GM19438 (cell line): ENCODE results near the gene HINFP.

Experiments used
- ATAC-seq: cut with Tn5 transposase; IDR thresholded peaks from one replicate; pipeline ENCODE4 v1.9.1; 2021; ENCODE audit warnings: low read depth; ENCODE audit not compliant: unreplicated experiment

The HINFP gene, protein sequence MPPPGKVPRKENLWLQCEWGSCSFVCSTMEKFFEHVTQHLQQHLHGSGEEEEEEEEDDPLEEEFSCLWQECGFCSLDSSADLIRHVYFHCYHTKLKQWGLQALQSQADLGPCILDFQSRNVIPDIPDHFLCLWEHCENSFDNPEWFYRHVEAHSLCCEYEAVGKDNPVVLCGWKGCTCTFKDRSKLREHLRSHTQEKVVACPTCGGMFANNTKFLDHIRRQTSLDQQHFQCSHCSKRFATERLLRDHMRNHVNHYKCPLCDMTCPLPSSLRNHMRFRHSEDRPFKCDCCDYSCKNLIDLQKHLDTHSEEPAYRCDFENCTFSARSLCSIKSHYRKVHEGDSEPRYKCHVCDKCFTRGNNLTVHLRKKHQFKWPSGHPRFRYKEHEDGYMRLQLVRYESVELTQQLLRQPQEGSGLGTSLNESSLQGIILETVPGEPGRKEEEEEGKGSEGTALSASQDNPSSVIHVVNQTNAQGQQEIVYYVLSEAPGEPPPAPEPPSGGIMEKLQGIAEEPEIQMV

DNA sequence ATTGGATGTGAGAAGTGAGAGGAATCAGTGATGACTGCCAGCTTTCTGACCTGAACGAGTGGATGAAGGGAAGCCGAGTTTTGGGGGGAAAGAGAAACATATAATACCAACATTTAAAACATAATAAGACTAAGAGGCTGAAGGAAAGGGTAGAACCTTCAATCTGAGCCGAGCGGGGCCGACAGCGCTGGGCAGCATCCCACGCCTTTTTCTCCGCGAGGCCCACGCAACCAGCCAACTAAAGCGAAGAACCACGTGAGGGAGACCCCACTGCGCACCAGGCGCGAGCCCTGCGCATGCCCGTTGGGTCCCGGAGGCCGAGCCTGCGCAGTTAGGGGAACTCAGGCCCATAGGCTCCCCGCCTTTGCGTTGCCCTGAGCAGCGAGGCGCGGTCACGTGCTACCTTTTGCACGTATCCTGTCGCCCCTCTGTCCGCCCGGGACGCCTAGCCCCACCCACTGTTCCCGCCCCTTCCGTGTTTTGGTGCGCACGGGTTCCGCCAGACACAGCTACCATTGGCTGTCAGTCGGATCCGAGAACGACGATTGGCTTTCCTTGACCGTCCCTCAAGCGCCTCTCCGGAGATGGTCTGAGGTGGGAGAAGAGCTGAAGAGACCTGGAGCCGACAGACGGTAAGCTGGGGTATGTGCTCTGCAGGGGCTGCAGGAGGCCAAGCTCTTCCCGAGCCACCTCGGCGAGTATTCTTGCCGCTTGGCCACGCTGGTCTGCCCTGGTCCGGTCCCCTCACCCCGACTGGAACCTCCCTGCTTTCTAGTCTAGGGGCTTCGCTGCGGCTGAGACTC, at the start of gene HINFP:
TSS of gene HINFP (plus strand) at position 573 of the 803 bp plus-strand sequence. CDS start 5,365 bp downstream, outside the sequence.
- peak; percentile 96 for ATAC-seq

DNA sequence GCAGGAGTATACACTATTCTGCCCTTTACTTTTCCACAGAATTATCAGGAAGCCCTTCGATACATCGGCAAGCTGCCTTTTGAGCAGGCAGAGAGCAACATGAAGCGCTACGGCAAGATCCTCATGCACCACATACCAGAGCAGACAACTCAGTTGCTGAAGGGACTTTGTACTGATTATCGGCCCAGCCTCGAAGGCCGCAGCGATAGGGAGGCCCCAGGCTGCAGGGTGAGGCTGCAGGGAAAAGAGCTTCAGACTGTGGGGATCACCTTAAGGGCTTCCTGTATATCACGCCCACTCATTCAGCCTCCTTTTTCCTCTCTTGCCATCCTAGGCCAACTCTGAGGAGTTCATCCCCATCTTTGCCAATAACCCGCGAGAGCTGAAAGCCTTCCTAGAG, 43.5 kb upstream of the HINFP start:
- no peak for ATAC-seq

DNA sequence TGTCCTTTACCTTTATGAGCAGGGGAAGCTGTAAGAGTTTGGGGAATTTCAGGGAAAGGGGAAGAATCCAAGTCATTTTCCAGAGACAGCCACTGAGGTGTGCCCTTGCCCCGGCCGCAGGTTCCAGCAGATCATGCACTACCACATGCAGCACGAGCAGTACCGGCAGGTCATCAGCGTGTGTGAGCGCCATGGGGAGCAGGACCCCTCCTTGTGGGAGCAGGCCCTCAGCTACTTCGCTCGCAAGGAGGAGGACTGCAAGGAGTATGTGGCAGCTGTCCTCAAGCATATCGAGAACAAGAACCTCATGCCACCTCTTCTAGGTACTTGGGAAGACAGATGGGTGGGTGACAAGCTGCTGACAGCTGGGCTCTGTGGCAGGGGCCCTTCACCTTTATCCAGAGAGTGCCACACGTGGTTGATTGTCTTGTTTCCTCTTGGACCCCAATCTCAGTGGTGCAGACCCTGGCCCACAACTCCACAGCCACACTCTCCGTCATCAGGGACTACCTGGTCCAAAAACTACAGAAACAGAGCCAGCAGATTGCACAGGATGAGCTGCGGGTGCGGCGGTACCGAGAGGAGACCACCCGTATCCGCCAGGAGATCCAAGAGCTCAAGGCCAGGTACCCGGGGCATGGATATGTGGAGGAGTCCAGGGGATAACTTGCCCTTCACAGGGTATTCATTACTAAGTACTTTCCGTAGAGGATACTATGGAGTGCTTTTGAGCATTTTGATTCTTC, 42.5 kb upstream of the HINFP start:
- ATAC-seq, result no peak

DNA sequence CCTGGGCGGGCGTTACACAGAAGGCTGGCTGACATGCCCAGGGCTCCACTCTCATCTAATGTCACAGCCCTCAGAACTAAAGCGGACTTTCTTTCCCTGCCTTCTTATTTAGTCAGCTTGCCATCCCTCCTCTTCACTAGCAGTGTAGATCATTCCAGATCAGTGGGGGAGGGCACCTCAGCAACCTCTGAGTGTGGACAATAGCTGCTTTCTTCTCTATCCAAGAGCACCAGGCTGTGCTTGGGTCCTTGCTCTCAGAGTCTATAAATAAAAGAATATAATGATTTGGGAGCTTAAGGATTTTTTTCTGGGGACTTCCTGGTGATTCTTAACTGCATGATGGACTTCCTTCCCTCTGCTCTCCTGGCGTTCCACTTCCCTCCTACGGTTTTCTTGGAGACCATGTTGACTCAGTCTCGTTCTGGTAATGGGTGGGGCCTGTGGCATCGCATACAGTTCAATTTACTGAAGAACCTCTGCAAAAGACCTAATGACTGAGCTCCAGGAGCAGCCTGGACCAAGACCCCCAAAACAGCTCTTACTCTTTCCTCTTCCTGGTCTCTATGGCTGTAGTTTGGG, 39.6 kb upstream of the HINFP start:
- no peak for ATAC-seq

DNA sequence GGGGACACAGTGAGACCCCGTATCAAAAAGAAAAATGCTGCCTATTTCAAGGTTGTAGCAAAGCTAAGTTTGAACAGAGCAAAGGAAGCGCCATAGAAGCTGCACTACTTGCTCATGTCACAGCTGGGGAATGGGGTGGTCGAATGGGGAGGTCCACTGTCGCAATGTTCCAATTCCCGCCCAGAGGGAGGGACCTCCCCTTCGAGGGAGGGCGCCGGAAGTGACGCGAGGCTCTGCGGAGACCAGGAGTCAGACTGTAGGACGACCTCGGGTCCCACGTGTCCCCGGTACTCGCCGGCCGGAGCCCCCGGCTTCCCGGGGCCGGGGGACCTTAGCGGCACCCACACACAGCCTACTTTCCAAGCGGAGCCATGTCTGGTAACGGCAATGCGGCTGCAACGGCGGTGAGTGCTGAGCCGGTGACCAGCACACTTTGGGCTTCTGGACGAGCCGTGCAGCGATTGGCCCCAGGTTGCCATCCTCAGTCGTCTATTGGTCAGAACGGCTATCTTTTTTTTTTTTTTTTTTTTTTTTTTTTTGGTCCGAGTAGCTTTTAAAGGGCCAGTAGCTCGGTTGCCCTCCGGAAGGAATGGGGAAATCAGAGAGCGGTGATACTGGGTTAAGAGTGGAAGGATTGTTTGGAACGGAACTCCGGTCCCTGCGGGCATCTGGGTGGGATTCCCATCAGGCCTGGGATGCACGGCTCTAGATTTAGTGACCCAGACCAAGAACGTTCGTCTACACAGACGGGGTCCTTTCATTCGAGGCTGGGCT, 36.5 kb upstream of the HINFP start, which contains the start of gene HMBS:
TSS of gene HMBS (plus strand) at position 219 of the 774 bp plus-strand sequence. CDS start at position 372, 153 bp downstream.
- ATAC-seq, result peak; percentile 92

DNA sequence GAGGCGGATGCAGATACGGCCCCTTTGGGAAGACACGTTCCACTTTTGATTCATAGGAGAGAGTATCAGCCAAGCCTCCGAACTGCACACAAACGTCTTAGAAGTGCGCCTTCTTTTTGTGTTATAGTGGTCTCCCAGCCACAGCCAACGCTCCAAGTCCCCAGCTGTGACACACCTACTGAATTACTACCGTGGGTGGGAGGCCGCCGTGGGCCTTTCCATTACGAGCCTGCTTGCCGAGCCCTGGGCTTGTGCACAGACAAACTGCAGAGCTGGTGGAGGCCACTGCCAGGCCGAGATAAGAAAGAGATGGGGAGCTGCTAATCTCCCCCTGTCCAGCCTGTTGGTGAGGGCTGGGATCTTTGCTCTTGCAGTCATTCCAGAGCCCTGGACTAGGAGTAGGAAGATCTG, 35.9 kb upstream of the HINFP start:
- ATAC-seq, result peak; percentile 7

DNA sequence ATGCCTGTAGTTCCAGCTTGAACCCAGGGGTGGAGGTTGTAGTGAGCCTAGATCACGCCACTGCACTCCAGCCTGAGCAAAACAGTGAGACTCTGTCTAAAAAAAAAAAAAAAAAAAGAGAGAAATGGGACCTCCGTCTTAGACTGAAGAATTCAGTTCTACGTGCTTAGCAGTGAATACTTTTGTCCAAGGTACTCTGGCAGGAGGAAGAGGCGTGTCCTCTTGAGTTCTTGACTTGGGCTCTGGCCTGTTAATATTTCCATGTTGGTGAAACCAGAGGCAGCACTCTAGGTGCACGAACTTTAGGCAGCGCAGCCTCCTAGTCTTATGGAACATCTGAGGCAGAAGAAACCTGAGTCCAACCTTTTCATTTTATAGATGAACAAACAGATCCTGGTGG, 34.3 kb upstream of the HINFP start:
- ATAC-seq, result no peak

DNA sequence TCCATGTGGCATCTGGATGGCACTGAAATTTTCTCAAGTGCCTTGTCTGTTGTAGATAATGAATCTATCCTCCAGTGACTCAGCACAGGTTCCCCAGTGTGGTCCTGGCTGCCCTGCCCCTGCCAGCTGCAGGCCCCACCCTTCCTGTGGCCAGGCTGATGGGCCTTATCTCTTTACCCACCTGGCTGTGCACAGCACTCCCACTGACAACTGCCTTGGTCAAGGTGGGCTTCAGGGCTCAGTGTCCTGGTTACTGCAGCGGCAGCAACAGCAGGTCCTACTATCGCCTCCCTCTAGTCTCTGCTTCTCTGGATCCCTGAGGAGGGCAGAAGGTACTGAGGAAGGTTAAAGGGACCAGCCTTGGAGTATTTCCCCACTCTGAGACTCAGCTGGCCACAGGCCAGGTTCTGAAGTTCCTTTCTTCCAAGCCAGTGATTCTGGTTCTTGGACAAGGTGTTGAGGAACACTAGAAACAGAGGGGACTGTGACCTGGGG, 33.6 kb upstream of the HINFP start:
- no peak for ATAC-seq

DNA sequence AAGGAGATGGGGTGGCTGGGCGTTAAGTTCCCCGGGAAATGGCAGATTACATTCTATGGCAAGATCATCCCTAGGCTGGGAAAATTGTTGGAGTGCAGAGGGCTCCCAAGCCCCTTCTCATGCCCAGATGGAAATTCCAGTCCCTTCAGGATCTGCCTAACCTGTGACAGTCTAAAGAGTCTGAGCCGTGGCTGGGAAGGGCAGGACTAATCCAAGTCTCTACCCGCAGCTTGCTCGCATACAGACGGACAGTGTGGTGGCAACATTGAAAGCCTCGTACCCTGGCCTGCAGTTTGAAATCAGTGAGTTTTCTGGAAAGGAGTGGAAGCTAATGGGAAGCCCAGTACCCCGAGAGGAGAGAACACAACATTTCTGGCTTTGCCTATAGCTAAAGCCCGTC, 33.0 kb upstream of the HINFP start:
- ATAC-seq, result no peak

DNA sequence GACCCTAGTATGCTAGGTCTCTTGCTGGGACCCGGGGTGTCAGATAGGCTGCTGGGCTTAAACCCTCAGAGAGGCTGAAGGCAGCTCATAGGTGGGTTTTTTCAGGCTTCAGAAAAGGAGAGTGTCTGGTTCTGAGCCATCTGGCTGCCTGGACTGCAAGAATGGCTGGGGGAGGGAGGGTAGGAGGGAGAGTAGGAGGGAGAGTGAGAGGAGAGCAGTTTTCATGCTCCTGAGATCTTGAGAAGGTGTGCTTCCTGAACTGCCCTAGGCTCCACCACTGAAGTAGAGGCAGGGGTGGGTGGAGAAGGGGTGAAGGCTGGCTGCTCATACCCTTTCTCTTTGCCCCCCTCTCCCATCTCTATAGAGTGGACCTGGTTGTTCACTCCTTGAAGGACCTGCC, 32.1 kb upstream of the HINFP start:
- no peak for ATAC-seq

DNA sequence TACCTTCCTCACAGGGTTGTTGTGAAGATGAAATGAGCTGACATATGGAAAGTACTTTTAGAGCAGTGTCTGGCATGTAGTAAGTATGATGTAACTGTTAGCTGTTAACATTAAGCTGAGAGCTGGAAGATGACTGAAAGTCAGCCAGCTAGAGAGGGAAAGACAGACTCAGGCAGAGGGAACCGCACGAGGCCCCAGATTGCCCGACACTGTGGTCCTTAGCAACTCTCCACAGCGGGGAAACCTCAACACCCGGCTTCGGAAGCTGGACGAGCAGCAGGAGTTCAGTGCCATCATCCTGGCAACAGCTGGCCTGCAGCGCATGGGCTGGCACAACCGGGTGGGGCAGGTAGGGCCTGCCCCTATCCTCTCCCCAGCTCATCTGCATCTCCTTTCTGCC, 30.2 kb upstream of the HINFP start:
- no peak for ATAC-seq

DNA sequence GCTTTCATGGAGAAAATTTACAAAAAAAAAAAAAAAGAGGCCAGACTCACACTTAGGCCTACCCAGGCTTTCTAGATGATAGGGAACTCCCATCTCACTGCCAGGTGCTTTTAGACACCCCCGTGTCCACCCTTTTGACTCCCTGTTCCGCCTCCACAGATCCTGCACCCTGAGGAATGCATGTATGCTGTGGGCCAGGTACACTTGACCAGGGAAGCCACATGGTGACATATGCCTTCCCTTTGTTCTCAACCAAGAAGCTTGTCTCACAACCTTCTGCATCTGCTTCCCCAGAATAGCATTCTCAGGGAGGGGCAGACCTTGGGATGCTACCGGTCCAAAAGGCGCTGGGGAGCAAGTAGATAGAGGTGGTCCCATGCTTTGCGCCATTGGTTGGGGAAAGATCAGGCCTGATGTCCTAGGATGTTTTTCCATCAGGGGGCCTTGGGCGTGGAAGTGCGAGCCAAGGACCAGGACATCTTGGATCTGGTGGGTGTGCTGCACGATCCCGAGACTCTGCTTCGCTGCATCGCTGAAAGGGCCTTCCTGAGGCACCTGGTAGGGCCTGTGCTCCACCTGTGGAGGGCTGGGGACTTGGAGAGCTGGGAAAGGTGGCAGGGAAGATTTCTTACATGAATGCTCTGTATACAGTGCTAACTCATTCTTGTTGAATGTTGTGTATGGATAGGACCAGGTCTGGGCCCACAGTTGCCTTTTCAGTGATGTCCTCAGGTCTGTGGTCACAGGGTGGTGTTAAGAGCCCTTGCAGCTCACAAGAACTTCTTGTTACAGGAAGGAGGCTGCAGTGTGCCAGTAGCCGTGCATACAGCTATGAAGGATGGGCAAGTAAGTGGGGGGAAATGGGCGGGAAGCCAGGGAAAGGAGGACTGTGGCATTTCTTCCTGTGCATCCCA, 29.2 kb upstream of the HINFP start:
- ATAC-seq, result no peak

DNA sequence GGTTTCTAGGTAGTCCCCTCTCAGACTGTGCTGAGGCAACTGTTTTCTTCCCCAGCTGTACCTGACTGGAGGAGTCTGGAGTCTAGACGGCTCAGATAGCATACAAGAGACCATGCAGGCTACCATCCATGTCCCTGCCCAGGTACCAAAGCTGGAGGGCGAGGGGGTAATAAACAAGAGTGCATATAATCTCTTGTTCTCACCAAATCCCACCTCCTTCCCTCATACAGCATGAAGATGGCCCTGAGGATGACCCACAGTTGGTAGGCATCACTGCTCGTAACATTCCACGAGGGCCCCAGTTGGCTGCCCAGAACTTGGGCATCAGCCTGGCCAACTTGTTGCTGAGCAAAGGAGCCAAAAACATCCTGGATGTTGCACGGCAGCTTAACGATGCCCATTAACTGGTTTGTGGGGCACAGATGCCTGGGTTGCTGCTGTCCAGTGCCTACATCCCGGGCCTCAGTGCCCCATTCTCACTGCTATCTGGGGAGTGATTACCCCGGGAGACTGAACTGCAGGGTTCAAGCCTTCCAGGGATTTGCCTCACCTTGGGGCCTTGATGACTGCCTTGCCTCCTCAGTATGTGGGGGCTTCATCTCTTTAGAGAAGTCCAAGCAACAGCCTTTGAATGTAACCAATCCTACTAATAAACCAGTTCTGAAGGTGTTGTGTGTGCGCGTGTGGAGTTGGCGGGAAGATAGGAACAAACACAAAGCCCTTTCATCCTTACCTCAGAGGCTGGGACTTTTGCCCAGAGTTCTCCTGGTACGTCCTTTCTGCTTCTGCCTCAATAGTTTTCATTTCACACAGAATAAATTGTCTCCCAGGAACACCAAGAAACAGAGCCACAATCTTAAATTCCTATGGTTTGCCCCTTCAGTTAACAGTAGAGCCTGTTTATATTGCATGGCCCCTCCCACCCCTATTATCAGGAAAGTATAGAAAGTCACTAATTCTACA, 28.2 kb upstream of the HINFP start:
- ATAC-seq, result no peak

DNA sequence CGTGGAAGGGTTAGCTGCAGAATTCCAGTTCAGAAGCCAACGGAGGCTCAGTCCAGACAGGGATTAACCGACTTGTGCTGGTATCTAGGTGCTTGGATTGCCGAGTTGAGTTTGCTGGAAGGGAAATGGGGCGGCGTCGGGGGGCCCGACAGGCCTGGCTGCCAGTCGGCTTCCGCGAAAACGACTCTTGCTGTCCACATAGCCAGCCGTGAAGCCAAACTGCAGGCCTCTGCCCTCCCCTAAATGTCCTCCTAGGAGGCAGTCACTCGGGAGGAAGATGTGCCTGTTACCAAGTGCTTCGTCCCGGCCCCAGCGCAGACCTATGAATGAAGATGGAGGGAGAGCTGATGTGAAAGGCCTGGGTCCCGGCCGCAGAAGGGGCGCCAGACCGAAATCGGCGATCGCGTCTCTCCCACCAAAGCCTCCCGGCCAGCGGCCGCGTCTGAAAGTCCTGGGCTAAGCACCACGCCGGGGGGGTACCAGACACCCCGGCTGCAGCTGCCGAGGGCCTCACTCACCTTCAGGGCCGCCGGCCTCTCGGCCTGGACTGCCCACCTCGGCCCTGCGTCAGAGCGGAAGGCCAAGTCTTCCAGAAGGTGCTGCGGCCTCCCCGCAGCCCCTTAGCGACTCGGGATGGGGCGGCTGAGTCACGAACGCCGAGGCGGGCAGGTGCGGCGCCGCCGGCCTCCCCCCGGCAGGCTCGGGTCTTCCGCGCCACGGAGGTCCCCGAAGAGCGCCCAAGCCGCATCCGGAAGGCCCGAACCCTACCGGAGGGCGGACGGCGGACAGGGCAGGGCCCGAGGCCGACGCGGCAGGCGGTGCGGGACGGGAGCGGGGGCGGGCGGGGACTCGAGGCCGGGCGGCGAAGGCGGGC, 27.2 kb upstream of the HINFP start:
- ATAC-seq, result no peak

DNA sequence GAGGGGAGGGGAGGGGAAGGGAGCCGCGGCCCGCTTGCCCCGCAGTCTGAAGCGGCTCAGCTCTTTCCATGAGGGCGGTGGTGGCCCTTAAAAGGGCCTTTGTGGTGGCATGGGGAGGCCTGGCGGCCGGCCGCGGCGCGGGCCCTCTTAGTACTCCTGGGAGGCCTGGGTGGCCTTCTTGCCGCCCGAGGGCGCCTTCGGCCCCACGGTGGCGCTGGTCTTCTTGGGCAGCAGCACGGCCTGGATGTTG, 26.6 kb upstream of the HINFP start:
- peak; percentile 32 for ATAC-seq

DNA sequence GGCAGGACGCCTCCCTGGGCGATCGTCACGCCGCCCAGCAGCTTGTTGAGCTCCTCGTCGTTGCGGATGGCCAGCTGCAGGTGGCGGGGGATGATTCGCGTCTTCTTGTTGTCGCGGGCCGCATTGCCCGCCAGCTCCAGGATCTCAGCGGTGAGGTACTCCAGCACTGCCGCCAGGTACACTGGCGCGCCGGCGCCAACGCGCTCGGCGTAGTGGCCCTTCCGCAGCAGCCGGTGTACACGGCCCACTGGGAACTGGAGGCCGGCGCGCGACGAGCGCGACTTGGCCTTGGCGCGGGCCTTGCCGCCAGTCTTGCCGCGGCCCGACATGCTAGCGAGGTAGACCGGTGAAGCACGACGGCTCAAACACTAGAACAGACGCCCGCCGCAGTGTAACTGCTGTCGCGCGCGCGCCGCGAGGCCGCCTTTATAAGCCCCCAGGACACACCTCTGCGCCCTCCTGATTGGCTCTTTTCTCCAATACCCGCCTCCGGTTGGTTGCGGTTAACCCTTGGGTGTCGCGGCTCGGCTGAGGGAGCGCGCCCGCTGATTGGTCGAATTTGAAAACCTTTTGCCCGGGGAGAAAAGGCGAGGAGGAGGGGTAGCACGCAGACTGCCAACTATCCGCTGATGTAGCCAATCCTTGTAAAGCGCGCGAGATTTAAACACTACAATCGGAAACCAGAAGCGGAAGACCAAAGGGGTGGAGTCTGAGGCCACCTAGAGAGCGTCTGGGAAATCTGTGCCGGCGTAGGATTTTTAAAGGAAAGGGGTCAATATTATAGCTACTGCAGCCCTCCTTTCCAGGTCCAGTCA, 26.1 kb upstream of the HINFP start:
- ATAC-seq, result peak; percentile 78
